ENCODE results near the gene NKIRAS2.
A peak's percentile ranks its signal among the peaks of the same experiment; 100 is the strongest.
"Not testable (repeated sequence)": the region's sequence is repeated elsewhere in the genome, so short reads cannot be mapped to it uniquely, and the experiment has no call there.

Gene NKIRAS2

DNA sequence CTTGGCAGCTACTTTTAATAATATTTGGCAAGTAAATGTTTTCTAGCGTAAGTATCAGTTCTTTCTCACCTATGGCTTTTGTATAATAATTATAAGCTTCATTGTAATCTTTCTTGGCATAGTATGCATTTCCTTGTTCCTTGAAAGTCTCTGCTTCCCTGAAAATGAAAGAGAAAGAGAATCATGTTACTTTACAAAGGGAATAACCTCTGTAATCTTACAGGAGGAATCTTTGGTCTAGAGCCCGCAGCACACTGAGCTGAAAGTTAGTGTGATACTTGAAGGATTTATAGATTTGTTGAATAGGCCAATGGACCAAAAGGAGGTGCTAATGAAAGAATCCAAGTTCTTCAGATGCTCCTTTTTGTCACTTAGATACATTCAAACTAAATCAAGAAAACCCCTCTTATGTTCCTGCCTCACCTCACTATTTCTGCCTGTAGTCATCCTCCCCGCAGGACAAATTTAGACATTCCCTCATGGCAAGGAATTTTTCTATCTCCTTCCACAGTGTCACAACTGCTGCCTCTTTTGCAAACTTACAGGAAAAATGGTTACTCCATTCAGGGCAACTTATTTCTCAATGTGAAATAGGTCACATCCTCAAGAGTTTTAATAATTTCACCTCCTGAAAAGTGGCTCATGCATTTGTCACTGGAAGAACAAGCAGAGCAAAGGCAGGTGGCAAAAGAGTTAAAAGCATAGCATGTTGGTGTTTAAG is 19.3 kb upstream of the NKIRAS2 start:
- DNase-seq, result no peak

DNA sequence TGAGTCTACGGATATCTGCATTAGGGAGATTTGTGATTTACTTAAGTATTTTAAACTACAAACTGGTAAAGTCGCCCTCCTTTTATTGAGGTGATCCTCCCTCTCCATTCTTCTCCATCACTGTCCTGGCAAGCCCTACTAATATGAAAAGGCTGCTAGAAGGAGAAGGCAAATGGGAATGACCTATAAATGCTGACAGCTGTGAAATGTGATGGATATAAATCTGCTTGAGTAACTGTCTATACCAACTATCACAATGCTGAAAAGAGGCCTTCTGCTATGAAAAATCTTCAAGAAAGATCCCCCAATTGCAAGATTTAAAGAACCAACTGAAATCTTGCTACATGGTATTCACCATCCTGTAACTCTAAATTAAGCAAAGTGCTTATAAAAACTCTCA is 18.2 kb upstream of the NKIRAS2 start:
- no peak for DNase-seq

DNA sequence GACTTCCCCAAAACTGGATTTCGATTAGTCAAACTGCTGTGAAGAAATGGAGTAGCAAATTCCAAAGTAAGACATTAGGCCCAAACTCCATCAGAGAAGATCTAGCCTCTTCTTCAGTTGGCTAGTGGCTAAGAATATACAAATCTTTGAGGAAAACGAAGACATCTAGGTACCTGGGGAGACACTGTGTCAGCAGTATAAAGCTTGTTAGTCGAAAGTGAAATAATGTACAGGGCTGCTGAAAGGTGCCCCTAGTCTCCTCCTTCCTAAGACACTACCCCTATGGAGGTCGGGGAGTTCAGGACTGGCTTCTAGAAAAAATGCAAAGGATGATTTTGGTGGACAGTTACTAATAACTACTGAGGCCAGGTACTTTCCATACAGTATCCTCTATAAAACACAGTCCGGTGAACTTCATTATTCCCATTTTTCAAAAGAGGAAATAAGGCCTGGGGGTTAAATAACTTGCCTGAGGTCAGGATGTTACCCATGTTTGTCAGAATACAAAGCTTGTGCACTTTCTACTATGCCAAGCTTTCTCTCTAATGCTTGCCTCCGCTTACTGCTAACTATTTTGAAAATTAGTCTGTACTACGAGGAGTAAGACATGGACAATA is 17.6 kb upstream of the NKIRAS2 start:
- DNase-seq, result no peak

DNA sequence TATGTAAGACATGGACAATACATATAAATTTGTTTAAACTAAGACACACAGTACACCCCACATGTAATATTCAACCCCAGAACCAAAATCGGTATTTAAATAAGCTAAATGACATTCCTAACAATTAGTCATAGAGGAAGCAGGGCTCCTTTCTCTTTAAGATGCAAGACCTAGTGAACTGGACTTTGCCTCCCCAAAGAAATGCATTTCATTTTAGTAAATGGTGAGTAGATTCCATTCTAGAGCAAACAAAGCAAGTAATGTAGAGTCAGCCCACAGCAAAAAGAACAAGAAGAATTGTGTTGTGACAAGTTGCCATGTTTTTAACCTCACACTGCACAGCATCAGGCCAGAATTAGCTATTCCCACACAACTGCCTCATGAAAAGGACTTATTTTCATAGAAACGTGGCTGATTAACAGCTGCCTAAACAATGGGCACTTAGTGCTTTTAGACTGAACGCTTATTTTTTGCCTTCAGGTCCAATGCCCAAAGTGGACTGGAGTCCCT is 17.0 kb upstream of the NKIRAS2 start:
- DNase-seq, result no peak

DNA sequence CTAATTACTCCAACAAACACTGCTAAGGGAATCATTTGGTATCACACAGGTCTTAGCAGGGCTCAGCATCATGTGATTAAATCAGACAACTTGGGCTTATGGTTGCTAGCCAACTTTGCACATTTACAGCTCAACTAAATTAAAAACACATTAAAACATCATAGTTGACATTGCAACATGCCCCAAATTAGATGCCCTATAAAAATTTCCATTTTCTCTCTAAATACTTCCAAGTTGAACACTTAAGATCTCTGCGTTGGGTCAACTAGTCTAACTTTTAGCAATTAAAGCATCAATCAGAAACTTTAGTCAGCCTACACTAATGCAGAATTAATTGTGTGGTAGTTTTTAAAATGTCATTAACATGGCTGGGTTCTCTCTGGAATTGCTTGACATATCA is 14.7 kb upstream of the NKIRAS2 start:
- DNase-seq, result no peak

DNA sequence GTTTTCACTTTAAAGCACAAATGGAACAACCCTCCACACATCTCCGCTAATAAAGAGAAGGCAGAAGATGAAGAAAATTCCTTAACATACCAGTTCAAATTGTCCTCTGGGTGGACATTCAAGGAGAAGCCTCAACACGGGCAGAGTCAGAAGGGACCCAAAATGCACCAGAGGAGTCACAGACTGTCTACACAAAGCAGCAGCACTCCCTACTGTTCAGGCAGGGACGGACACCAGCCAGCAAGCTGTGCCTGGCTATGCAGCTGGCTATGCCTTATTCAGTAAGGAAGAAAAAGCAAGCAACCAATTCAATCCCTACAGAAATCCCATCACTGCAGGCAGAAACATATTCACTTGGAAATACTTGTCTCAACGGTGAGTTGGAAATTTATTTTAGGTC is 10.7 kb upstream of the NKIRAS2 start:
- DNase-seq, result peak in 1 of 2 experiments; percentile 4

DNA sequence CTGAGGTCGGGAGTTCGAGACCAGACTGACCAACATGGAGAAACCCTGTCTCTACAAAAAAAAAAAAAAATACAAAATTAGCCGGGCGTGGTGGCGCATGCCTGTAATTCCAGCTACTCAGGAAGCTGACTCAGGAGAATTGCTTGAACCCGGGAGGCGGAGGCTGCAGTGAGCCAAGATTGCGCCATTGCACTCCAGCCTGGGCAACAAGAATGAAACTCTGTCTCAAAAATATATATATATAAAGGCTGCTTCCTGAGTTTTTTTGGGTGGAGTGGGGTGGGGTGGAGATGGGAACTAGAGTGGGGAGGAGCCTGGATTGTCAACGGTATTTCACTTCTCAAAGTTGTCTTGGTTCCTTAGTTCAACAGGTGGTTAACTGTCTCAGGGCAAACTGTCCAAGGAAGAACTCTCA is 9.6 kb upstream of the NKIRAS2 start:
- DNase-seq, result peak; percentile 40 to 66

DNA sequence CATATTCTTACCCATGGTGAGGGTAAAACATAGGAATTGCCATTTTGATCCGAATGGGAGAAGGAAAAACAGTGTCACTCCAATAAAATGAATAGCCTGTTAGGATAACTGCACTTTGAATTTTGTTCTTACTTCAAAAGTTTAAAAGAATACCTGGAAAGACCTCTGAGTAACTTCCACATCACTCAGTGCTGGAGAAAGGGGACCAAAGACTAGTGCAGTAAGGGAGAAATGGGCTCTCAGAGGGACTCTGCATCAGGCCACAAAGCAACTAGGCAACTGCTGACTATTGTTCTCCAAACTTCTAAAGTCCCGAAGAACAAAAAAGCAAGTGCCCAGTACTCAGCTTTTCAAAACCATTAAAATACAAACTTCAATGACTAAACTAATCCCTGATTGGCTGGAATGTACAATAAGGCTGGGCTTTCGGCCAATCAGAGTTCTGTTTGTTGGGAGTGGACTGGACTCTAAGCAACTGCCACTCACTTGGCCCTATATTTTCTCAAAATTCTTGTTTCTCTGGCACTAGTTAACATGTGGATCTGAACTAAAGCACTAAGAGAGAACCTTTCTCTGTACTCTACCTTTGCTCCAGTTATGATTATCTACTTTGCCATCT is 8.9 kb upstream of the NKIRAS2 start:
- peak in 1 of 2 experiments; percentile 6 for DNase-seq

DNA sequence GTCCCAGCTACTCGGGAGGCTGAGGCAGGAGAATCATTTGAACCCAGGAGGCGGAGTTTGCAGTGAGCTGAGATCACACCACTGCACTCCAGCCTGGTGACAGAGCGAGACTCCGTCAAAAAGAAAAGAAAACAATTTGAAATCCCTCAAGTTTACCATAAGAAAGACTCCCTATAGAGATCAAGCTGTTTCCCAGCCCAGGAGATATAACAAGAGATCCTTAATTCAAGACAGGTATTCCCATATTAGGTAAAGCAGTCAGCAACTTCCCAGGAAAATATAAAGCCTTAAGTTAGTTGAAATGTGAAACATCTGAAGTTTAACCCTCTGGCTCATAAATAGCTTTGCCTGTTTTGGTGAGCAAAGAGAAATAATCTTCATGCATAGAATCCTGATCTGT is 7.5 kb upstream of the NKIRAS2 start:
- not testable (repeated sequence) for DNase-seq

DNA sequence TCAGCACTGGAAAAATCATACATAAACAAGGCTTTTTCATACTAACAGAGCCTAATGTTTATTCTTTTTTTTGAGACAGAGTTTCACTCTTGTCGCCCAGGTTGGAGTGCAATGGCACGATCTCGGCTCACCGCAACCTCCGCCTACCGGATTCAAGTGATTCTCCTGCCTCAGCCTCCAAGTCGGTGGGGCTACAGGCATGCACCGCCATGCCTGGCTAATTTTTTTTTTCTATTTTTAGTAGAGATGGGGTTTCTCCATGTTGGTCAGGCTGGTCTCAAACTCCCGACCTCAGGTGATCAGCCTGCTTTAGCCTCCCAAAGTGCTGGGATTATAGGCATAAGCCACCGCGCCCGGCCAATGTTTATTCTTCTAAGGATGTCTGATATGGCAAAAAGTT is 6.2 kb upstream of the NKIRAS2 start:
- DNase-seq, result not testable (repeated sequence)

DNA sequence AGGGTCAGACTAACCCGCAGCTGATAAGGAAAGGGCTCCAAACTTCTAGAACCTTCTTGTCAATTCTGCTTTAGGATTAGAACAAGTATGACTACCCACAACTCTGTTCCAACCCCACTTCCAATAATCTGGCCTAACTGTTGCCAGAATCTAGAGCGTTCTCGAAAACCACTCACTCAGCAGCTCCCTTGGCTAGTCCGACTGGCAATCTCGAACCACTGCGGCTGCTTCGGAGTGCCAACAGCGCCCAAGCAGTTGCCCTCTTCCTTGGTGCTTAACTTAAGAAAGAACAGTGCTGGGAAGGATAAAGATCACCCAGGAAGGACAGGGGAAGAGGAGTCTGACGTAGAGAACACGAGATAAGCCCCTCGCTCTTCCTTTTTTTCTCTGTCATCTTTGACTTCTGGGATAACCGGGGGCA is 3.5 kb upstream of the NKIRAS2 start:
- peak in 1 of 2 experiments; percentile 36 for DNase-seq

DNA sequence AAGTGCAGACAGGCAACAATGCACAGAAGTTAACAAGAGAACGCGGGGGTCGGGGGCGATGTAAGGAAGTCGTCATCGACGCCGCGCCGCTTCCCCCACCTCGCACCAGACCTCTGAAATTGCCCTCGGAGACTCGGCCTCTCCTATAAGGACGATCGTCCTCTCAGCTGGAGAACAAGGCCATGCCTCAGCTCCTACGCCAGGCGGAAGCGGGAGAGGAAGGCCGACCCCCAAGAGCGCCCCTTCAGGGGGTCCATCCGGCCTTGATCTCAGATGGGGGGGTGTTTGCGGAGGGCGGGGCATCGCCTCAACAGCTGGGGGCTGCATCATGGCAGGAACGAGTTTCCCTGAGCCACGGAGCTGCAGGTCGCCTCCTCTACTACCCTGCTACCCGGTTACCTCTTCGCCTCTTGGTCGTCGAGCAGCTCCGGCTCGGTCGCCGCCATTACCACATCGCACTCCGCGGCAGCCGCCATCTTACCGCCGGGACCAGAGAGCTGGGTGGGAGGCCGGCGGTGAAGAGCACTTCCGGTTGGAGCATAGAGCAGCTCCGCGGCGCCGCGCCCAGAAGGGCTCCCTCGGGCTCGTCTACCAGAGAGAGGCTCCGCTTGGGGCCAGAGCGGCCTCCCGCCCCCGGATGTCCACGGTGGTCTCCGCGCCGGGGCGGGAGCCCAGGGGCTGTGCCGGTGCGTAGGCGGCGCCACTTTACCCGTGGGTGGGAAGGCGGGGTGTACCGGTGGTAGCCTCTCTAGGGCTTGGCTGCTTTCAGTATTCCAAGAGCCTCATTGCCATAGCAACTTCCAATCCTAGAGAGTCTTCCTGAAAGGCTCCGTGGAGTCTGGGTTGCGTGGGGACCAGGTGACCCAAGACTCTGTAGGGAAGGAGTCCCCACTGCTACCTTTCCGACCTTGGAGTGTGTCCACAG is 2.7 kb upstream of the NKIRAS2 start, which contains the start of gene DNAJC7:
DNAJC7 (minus strand) TSS at position 499 of the 925 bp plus-strand sequence; CDS start at position 476, 23 bp downstream.
- peak; percentile 92 to 93 for DNase-seq

DNA sequence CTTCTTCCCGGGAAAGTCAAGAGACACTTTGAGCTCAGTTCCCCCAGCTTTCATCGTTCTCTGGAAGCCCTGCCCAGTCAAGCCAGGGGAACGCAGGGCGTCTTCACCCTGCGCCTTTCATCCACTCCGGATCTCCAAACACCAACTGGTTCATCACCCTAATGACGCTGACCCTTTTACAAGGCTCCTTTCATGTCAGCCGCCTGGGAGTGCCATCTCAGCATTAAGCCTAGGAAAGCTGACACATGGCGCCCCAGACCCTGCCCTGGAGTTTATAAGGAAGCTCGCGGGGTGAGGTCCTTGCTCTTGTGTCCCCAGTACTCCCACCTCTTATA is 2.1 kb upstream of the NKIRAS2 start:
- peak in 1 of 2 experiments; percentile 51 for DNase-seq

DNA sequence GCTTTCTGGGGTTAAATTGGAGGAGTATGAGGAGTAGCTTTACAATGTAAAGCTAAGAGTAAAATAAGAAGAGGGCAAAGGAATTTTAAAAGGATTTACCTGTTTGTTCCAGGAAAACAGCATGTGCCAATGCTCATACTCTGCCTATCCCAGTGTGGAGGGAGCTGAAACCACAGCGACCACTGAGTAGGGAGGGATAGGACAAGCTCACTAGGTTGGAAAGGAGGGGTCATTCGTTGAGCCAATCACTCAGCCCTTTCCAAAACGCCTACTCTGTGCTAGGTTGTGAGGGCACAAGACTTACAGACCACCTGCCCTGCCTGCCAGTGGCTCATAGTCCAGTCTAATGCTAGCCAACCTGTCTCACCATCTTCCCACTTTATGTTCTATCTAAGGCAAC is 1.6 kb upstream of the NKIRAS2 start:
- peak; percentile 24 to 34 for DNase-seq

DNA sequence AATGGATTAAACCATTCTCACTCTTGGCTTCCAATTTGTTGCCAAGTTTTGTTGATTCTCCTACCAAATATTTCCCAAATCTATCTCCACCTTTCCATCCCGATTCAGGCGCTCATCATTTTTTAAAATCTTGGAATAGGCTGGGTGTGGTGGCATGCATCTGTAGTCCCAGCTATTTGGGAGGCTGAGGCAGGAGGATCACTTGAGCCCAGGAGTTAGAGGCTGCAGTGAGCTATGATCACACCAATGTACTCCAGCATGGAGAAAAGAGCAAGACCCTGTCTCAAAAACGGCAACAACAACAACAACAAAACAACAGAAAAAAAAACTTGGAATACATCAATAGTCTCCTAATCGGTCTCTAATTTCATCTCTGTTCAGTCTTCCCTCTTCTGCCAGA is 902 bp upstream of the NKIRAS2 start:
- no peak for DNase-seq

DNA sequence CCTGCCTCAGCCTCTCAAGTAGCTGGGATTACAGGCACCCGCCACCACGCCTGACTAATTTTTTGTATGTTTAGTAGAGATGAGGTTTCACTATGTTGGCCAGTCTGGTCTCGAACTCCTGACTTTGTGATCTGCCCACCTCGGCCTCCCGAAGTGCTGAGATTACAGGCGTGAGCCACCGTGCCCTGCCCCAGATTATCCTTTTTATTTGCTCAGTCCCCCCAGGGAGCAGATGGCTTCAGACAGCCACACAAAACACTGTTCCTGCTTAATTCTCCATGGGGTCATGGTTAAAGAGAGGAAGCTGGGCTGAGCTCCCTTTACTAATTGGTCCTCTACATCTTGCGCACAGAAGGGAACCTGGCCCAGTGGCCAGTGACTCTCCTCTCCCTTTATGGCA is 955 bp downstream of the NKIRAS2 start:
- DNase-seq, result not testable (repeated sequence)

DNA sequence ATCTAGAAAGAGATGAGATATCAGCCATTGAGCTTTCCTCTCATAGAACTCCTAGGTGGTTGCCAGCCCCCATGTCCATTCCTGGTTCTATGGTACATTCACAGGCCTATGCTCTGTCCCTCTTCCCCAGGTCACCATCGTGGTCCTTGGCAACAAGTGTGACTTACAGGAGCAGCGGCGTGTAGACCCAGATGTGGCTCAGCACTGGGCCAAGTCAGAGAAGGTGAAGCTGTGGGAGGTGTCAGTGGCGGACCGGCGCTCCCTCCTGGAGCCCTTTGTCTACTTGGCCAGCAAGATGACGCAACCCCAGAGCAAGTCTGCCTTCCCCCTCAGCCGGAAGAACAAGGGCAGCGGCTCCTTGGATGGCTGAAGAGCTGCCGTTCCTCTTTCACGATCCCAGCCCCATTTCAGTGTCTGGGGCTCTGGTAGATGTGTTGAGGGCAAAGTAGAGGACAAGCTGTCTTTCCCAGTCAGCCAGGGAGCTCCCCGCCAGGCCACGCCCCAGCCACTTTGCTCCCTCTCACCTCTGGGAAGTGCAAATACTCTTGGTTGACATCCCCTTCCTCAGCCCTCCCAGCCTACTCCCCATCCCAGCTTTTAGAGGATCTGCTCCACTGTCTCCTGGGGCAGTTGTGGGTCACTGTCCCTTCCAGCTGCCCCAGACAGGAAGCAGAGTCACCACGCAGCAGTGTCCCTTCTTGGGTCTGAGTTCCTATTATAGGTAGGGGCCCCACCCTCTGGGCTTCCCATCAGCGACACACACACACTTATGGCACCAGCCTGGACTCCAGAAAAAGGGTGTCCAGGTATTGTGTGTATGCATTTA is 3.8 kb downstream of the NKIRAS2 start:
- DNase-seq, result peak; percentile 66 to 76

DNA sequence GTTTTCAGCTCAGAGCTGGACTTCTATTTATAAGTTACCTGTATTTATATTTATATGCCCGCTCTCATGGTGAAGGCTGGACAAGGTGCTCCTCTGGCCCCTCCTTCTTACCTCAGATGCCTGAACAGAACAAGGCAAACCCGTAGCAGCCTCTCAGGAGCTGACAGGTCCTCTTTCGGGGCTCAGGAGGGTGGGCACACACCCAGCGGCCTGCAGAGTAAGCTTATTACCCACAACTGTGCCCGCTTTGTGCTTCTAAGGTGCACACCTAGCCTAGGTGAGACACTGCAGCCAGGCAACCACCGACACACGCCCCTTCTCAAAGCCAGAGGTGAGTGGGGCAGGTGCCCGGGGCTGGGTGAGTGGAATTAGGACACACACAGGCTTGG is 5.3 kb downstream of the NKIRAS2 start:
- DNase-seq, result no peak

DNA sequence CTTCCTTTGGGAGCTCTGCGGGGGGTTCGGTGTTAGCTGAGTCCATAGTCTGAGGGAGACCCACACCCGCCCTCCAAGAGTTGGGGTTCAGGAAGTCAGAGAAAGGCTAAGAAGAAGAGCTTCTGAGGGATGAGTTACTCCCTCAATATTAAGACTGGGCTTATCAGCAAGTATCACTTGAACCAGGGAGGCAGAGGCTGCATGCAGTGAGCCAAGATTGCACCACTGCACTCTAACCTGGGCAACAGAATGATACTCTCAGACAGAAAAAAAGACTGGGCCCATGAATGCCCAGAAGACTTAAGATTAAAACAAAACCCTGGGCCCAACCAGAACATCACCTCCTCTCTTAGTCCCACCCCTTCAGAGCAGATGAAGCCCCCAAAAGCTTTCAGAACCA is 6.0 kb downstream of the NKIRAS2 start:
- DNase-seq, result no peak

DNA sequence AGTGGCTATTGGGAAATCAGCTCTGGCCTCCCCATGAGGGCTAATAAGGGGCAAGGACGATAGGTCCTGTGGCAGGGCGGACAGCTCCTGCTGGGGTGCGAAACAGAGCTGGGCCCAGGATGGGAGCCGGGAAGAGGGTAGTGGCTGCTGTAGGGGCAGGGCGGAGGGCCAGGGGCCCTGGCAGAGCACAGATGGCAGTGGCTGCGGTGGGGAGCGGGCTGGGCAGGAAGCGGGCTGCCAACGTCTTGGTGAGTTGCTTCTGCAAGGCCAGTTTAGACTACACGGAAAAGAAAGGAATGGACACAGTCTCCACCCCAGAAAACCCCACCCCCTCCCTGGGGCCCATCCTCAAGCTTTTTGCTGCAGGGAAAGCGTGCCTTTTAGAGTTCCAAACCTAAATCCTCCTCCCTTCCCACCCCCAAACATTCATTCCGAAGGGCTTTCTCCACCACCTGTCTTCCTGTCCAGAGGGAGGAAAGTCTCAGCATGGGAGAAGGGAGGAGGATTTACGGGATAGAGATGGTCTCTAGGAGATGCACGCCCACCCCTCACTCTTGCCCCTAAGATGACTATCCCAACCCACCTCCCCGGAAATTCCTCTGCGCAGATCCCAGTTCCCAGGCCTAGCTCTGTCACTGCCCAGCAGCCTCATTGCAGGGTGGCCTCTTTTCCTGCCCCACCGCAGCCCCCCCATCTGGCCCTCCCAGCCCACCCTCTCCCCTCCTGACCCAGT is 7.1 kb downstream of the NKIRAS2 start:
- DNase-seq, result no peak

DNA sequence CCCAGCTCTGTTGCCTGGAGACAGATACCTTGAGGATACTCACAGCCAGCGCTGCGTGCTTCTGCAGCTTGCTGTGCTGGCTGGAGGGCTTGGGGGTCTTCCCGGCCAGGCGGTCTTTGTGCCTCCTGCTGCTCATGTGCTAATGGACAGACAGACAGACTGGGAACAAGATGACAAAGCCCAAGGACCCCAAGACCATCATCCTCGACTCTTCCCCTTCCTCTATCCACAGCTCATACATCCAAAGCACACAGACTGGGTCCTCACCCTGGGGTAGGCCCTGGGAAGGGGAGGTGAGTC is 7.7 kb downstream of the NKIRAS2 start:
- DNase-seq, result no peak
